ENCODE results near the gene CBFB.
"Not testable (repeated sequence)": the region's sequence is repeated elsewhere in the genome, so short reads cannot be mapped to it uniquely, and the experiment has no call there.

Gene CBFB

GRCh38 chr16:67028696-67029253 lies at the start of gene CBFB:
TSS of gene CBFB (plus strand) at chr16:67029149. CDS start at chr16:67029408, 259 bp downstream.
- DNase-seq (ENCODE audit: low read depth, low spot score): peak; percentile 97

GRCh38 chr16:66983033-66983432 lies 45.9 kb upstream of the CBFB start:
- no peak for DNase-seq (ENCODE audit: low read depth, low spot score)

GRCh38 chr16:66984892-66985311 lies 44.0 kb upstream of the CBFB start:
- DNase-seq (ENCODE audit: low read depth, low spot score): no peak

- DNase-seq (ENCODE audit: low read depth, low spot score): no peak
These were observed 42.4 kb upstream of the CBFB start for GRCh38 chr16:66986559-66986958.

GRCh38 chr16:66988197-66988788 lies 40.7 kb upstream of the CBFB start, which contains the start of gene CES4A:
TSS of gene CES4A (plus strand) at chr16:66988589. CDS start at chr16:66988773, 184 bp downstream.
- DNase-seq (ENCODE audit: low read depth, low spot score): no peak

- no peak for DNase-seq (ENCODE audit: low read depth, low spot score)
These were observed 37.3 kb upstream of the CBFB start for GRCh38 chr16:66991545-66992077.

GRCh38 chr16:66993558-66993957 lies 35.4 kb upstream of the CBFB start:
- not testable (repeated sequence) for DNase-seq (ENCODE audit: low read depth, low spot score)

- DNase-seq (ENCODE audit: low read depth, low spot score): peak; percentile 89
These were observed 32.5 kb upstream of the CBFB start for GRCh38 chr16:66996324-66996982.

- DNase-seq (ENCODE audit: low read depth, low spot score): no peak
These were observed 32.0 kb upstream of the CBFB start for GRCh38 chr16:66996983-66997358.

- peak; percentile 42 for DNase-seq (ENCODE audit: low read depth, low spot score)
These were observed 28.3 kb upstream of the CBFB start for GRCh38 chr16:67000384-67001351.

- DNase-seq (ENCODE audit: low read depth, low spot score): no peak
These were observed 27.2 kb upstream of the CBFB start for GRCh38 chr16:67001726-67002125.

GRCh38 chr16:67006930-67007658 lies 21.9 kb upstream of the CBFB start:
- no peak for DNase-seq (ENCODE audit: low read depth, low spot score)

- no peak for DNase-seq (ENCODE audit: low read depth, low spot score)
These were observed 19.8 kb upstream of the CBFB start for GRCh38 chr16:67009158-67009557.

GRCh38 chr16:67011274-67011673 lies 17.7 kb upstream of the CBFB start:
- DNase-seq (ENCODE audit: low read depth, low spot score): no peak

GRCh38 chr16:67013233-67013822 lies 15.6 kb upstream of the CBFB start:
- DNase-seq (ENCODE audit: low read depth, low spot score): peak; percentile 9

GRCh38 chr16:67013823-67014633 lies 14.9 kb upstream of the CBFB start:
- peak; percentile 83 for DNase-seq (ENCODE audit: low read depth, low spot score)

- no peak for DNase-seq (ENCODE audit: low read depth, low spot score)
These were observed 14.2 kb upstream of the CBFB start for GRCh38 chr16:67014634-67015312.

- no peak for DNase-seq (ENCODE audit: low read depth, low spot score)
These were observed 13.6 kb upstream of the CBFB start for GRCh38 chr16:67015313-67015731.

- DNase-seq (ENCODE audit: low read depth, low spot score): no peak
These were observed 12.8 kb upstream of the CBFB start for GRCh38 chr16:67016143-67016542.

Data from astrocyte of the hippocampus (primary cell).